HG03469 (cell line): Measurements from ENCODE around the gene MLLT10.
"Not testable (repeated sequence)": the region's sequence is repeated elsewhere in the genome, so short reads cannot be mapped to it uniquely, and the experiment has no call there.

ENCODE experiments used
- ATAC-seq: cut with Tn5 transposase; IDR thresholded peaks from one replicate; pipeline ENCODE4 v1.9.1; 2021; ENCODE audit warnings: mild to moderate bottlenecking, moderate library complexity, moderate number of reproducible peaks; ENCODE audit not compliant: unreplicated experiment

The MLLT10 gene

DNA sequence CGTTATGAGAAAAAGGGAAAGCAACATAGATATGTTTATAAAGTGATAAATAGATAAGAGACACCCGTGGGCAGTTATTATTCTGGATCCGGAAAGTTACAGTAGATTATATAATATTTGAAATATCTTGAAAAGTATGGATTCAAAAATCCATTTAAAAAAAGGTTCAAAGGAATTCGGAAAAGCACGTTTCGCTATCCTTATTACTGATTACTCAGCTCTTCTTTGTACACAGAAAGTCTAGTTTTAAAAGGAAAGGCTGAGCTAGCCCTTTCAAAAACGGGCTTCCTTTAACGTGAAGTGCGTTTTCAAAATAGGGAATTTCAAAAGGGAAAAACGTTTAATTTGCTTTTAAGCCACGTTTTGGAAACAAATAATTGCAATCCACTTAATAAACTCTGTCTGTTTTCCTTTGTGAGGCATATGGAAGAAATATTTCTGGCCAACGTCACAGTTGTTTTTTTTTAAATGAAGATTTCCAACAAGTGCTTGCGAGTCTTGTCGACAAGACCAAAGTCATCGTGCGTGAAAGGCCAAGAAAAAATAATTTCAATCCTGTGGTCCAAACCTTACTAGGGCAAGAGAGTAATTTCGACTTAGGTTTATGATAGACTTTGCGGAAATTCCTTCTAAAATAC lies 6.3 kb upstream of the MLLT10 start:
- no peak for ATAC-seq

DNA sequence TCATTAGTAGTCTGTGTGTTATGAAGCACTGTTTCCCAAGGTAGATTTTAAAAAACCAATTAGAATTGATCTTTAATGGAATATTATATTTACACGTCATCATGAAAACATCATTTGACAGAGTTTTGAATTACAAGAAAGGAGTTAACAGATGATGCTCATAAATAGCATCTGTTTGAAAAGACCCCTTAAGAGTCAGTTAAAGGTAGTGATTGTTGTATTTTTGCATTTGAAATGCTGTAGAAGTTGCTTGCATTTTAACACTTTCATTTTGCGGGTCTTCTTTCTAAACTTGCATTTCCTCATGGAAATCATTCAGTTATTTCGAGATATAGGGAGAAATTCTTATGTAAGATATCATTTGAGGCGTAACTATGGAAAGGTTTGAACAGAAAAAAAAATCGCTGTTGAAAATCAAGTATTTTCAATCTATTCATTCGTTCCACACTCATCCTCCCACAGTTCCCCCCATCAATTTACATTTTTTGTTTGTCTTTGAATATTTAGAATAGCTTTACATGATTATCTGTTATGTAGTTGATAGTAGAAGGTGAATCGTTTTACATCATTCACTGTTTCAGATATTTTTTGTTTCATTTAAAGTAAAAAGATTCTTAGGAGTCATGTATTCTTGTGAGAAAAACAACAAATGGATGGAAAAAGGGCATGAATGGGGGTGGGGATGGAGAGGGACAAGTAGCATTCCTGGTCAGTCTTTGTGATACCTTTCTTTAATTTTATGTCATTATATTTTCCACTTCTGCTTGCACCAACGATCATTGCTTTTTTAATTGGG lies 5.6 kb upstream of the MLLT10 start:
- ATAC-seq = no peak

DNA sequence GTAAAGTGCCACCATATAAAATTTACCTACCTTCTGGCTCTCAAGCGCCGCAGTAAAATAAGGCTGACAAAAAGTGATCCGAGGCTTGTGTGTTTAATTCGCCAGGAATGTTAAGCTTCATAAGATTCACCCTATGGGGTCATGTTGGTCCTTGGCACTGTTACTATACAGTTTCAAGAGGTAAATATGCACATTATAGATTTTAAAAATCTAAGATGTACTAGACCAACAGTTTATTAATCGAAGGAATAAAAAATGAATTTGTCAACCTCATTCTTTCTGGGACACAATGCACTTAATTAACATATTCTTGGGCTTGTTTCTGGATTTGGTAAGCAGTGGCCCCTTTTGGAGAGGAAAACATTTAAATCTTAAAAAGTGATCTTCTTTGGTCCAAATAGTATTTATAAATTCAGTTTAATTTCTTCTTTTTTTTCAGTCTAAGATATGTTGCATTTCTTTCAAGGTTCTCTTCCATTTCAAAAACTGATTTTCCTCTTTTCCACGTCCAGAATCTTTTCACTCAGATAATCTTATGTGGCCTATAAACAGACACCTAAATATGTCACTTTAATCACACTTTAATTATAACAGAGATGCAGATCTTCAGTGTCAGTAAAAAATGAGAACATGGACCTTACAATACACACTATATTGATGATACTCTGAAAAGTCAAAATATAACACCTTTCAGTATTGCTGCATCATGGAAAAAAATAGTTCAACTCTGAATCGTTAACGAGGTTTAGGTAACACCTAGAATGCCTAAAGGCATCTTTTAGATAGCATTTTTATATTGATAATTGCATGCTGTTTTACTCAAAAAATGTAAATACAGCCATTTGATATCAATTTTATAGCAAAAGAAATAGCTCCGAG lies 4.8 kb upstream of the MLLT10 start:
- ATAC-seq = no peak

DNA sequence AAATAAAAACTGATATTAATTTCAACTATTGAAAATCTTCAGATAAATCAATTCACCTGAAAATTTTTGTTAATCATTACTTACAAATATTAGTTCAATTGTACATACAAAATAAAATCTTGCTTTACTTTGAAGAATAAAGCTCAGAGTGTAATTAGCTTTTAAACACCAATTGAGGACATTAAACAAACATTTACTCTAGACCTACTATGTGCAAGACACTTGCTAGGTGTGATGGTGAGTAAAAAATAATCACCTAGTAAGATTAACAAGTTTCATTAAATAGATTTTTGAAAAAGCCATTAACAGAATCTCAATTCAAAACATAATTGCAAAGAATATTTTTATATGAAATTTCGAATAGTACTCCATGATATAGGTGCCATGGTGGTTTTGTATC lies 3.9 kb upstream of the MLLT10 start:
- ATAC-seq = no peak

DNA sequence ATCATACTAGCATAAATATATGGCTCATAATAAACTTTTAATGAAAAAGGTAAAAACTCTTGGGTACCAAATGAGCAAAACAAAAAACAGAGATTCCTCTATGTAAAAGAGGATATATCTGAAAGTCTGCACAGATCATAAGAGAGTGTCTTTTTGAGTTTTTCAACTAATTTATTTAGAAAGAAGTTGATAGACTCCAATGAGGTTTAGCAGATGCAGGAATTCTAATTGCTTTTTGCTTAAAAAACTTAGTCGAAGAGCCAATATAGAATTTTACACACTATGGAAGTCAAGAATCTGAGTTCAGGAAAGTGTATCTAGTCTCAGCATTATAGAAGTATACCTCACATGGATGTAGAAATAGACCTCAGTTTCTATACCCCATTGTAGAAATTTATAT lies 3.4 kb upstream of the MLLT10 start:
- ATAC-seq = no peak

DNA sequence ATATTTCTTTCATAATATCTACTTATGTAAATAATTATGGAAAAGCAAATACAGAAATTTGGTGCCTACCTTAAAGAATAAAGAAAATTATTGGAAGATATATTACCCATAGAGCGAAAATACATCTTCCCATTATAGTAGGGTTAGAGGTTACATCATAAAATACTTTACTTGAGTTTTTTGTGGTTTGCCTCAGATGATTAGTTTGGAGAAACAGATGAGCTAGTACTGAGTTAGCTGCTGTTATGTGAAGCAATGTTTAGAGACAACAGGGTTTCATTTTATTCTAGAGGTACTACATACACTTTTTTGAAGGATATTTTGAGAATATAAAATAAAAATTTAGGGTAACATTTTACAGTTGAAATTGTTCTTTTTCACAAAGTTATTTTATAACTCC lies 2.9 kb upstream of the MLLT10 start:
- no peak for ATAC-seq

DNA sequence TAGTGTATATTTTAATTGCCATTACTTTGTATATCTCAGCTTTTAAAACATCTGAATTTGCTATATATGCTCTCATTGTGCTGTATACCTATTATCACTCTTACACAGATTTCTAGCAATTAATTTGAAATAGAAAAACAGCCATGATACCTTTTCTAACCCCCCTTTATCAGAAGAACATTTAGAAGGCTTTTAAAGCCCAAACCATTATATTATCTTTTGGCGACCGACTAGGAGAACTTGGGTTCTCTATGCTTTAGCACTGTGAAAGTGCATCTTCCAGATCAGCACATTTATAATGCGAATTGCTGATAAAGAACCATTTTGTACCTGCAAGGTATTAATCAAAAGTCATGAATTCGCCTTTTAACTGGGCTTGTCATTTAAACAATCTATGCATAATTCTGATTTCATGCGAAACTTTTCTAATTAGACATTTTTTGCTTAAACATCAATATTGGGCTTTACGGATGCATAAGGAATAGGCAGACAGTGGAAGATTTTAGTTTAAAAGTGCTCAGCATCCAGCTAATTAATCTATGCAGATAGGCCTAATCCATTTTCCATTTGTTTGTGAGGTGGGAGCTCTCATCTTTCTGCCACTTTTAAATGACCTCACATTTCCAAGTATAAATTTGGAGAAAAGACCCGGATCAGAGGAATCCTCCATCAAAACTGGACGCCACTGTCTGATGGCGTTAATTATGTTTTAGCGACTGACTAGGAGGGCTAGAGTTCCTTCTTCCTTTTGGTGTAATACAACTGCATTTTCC lies 1.2 kb upstream of the MLLT10 start:
- ATAC-seq = no peak

DNA sequence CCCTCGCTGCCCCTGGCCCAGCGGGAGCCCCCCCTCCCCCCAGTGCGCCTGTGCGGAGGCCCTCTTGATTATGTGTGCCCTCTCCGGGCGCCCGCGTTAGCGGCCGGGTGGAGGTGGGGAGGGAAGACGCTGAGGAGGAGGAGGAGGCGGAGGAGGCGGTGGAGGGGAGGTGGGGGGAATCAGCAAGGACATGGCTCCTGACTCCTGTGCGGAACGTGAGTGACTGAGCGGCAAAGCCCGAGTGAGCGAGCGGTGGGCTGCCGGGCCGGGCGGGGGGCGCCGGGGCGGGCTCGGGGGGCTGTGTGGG lies 201 bp downstream of the MLLT10 start:
- no peak for ATAC-seq

DNA sequence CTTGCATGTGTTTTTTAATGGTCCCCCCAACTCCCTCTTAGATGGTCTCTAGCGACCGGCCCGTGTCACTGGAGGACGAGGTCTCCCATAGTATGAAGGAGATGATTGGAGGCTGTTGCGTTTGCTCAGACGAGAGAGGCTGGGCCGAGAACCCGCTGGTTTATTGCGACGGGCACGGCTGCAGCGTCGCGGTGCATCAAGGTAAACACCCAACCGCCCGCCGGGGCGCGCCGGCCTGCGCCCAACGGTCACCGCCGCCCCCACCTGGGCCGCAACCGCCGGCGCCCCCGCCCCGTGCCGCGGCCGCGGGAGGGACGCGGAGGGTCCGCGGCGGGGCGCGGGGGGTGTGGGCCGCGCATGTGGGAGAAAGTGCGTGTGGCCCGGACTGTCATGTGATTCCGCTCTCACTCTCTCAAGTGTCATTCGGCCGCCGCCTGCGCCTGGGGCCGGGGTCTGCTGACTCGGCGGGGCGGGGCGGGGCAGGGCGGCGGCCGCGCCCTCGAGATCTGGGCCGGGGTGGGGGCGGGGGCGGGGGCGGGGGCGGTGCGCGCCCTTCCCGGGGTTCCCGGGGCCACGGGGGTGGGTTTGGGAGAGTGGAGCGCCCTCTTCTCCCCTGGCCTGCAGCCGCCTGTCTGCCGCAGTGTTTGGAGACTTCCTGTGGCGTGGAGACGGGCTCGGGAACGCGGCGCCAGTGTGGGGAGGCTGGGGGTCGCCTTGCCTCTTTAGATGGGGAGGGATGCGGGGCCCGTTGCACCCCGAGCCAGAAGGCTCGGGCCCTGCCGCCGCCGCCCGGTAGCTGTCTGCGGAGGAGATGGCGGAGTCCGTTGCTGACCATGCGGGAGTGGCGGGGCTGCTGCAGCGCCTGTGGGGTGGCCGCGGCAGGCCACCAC lies 817 bp downstream of the MLLT10 start:
- ATAC-seq = no peak

DNA sequence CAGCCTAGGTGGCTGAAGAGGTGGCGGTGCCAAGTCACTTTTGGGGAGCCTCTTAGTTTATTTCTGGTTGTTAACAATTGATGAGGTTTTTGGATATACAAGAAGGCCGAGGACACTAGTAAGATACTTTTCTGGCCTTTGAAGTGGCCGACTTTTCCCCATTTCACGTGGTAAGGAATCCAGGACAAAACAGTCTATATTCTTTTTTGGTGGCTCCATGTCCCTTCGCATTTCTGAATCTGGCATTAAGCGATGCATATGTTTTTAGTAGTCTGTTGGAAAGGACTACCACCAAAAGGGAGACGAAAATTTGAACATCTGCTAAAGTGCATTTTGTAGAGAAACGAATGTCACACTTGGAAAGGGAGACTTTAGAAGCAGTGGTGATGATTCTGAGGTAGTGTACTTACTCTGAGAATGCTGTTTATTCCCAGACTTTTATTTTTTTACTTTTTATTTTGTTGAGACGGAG lies 1.5 kb downstream of the MLLT10 start:
- ATAC-seq = no peak

DNA sequence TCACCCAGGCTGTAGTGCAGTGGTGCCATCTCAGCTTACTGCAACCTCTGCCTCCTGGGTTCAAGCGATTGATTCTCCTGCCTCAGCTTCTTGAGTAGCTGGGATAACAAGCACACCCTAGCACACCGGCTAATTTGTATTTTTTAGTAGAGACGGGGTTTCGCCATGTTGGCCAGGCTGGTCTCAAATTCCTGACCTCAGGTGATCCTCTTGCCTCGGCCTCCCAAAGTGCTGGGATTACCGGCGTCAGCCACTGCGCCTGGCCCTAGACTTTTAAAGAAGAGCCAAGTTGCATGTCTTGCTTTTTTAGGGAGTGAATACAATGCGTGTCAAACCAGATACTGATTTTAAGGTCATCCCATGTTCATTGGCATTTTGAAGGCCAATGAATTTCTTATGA lies 1.9 kb downstream of the MLLT10 start:
- not testable (repeated sequence) for ATAC-seq

DNA sequence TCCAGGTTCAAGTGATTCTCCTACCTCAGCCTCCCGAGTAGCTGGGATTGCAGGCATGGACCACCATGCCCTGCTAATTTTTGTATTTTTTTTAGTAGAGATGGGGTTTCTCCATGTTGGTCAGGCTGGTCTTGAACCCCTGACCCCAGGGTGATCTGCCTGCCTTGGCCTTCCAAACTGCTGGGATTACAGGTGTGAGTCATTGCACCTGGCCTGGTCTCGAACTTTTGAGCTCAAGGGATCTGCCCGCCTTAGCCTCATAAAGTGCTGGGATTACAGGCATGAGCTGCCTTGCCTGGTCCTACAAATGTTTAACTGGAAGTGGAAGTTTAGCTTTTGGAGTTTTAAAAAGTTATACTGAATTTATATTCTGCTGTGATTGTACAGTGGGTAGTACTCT lies 2.8 kb downstream of the MLLT10 start:
- no peak for ATAC-seq

DNA sequence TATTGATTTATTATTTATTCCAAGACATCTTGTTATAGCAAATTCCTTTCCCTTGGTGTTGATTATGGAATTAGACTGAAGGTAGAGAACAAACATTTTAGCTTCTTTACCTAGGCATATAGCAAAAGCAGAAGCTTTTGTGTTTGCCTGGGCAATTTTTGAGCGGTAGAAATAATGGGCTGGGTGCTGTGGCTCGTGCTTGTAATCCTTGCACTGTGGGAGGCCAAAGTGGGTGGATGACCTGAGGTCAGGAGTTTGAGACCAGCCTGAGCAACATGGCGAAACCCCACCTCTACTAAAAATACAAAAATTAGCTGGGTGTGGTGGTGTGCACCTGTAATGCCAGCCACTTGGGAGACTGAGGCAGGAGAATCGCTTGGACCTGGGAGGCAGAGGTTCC lies 6.7 kb downstream of the MLLT10 start:
- ATAC-seq = not testable (repeated sequence)

DNA sequence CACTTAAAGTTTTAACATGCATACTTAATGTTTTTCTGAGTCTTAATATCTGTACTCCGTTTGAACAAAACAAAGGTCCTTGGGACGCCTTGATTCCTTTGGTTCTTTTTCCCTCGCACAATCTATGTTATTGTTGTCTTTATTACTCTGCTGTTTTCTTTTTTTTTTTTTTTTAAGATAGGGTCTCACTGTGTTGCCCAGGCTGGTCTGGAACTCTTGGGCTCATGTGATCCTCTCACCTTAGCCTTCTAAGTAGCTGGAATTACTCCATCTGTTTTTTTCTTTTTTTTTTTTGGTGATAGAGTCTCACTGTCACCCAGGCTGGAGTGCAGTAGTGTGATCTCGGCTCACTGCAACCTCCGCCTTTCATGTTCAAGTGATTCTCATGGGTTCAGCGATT lies 13.2 kb downstream of the MLLT10 start:
- no peak for ATAC-seq

DNA sequence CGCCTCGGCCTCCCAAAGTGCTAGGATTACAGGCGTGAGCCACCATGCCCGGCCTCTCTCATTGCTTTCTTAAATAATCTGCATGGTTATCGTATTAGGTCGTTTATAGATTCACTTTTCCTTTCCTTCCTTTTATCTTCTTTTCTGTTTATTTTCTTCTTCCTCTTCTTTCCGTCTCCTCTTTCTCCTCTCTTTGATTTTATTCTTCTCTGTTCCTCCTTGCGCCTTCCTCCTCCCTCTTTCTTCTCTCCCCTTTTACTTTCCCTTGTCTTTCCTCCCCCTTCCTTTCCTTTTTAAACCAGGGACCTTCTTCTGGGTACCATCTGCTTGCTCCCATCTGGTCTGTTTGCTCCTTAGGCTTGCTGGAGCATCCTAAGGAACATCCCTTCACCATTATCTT lies 18.6 kb downstream of the MLLT10 start:
- no peak for ATAC-seq

DNA sequence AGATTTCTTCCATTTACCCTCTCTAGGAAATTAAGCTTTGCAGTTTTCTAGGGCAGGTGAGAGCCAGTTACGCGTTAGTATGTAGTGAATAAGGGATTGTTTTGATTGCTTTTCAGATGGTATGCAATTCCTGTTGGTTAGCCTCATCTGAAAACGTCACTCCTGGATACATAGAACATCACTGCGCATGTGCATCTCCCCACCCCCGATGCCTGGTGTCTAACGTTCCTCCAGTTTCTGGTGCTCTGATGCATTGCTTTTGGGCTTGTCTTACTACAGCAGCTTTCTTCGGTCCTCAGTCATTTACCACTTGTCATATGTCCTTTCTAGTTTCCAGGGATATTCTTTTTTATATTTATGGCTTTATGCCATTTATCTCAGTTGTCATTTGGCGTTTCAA lies 22.5 kb downstream of the MLLT10 start:
- no peak for ATAC-seq

DNA sequence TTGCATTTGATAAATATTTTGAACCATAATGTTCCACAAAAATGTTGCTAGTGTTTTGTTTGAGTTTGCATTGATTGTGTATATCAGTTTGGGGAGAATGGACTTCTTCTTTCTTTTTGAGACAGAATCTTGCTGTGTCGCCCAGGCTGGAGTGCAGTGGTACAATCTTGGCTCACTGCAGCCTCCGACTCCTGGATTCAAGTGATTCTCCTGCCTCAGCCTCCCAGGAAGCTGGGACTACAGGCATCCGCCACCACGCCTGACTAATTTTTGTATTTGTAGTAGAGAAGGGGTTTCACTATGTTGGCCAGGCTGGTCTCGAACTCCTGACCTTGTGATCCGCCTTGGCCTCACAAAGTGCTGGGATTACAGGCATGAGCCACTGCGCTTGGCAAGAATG lies 25.0 kb downstream of the MLLT10 start:
- ATAC-seq = not testable (repeated sequence)

DNA sequence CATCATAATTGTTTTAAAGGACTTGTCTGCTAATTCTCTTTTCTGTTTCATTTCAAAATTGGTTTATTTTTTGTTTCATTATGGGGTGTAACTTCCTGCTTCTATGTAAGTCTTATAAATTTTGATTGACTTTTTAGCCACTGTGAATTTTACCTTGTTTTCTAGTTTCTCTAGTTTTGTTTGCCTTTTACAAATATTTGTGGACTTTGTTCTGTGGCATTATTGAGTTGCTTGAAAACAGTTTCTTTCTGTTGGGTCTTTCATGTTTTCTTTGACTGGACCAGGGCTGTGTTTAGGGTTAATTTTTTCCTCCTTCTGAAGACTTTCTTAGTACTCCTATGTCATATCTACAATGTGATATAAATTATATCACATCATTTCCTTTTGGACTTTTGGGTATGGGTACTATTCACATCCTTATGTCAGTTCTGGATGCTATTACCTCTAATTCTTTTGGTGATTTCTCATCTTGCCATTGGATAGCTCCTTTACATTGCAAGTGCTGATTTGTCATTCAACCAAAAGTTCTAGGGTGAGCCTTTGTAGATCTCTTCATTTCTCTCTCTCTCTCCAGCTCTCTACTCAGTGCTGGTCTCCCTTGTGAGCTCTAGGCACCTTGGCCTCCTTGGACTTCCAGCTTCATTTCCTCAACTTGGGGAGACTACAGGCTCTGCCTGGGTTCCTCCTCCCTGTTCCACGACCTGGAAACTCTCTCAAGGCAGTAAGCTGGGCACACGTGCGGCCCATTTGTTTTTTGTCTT lies 36.9 kb downstream of the MLLT10 start:
- ATAC-seq = no peak

DNA sequence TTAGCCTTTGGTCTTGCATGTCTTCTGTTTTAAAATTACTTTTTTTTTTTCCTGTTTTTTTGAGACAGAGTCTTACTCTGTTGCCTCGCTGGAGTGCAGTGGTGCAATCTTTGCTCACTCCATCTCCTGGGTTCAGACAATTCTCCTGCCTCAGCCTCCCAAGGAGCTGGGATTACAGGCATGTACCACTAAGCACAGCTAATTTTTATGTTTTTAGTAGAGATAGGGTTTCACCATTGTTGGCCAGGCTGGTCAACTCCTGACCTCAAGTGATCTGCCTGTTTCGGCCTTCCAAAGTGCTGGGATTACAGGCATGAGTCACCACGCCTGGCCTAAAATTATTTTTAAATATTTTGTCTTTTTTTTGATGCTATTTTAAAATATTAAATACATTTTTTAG lies 38.5 kb downstream of the MLLT10 start:
- no peak for ATAC-seq
